Liver (tissue), 3 donors: ENCODE data around the gene CECR2.

Experiments used
- EGR1 ChIP-seq, 2 donors: IDR thresholded peaks; 2 replicates each; pipeline ENCODE4 v1.6.1; 2016 to 2018; ENCODE audit warnings: antibody characterized with exemption in 2 of 2, low read depth in 2 of 2
- GABPA ChIP-seq, 2 donors: IDR thresholded peaks in 1 of 2; conservative IDR thresholded peaks in 1 of 2; 2 replicates each; pipeline ENCODE4 v1.6.1; 2016; ENCODE audit warnings: antibody characterized with exemption in 2 of 2, mild to moderate bottlenecking in 1 of 2, moderate library complexity in 1 of 2
- HNF4A ChIP-seq, 2 donors: conservative IDR thresholded peaks; 2 replicates each; pipeline ENCODE4 v1.6.1; 2016; ENCODE audit warnings: antibody characterized with exemption in 2 of 2, mild to moderate bottlenecking in 2 of 2
- HNF4G ChIP-seq: IDR thresholded peaks from 2 replicates; pipeline ENCODE4 v1.6.1; 2016; ENCODE audit warnings: antibody characterized with exemption
- JUND ChIP-seq, 2 donors: IDR thresholded peaks; 2 replicates each; pipeline ENCODE4 v1.6.1; 2016; ENCODE audit warnings: antibody characterized with exemption in 2 of 2
- NR2F2 ChIP-seq: IDR thresholded peaks from 2 replicates; pipeline ENCODE4 v1.6.1; 2016; ENCODE audit warnings: antibody characterized with exemption
- RAD21 ChIP-seq, 2 donors: IDR thresholded peaks; 2 replicates each; pipeline ENCODE4 v1.6.1; 2016; ENCODE audit warnings: antibody characterized with exemption in 2 of 2, mild to moderate bottlenecking in 2 of 2
- SP1 ChIP-seq: IDR thresholded peaks from 2 replicates; pipeline ENCODE4 v1.6.1; 2018; ENCODE audit warnings: antibody characterized with exemption, mild to moderate bottlenecking
- TAF1 ChIP-seq: conservative IDR thresholded peaks from 2 replicates; pipeline ENCODE4 v1.6.1; 2016; ENCODE audit warnings: antibody characterized with exemption, mild to moderate bottlenecking
- YY1 ChIP-seq: IDR thresholded peaks from 2 replicates; pipeline ENCODE4 v1.6.1; 2016; ENCODE audit warnings: antibody characterized with exemption, mild to moderate bottlenecking
- ZBTB33 ChIP-seq: IDR thresholded peaks from 2 replicates; pipeline ENCODE4 v1.6.1; 2016; ENCODE audit warnings: antibody characterized with exemption
- TF ChIP-seq, protein P1 (sequence below): fragments of 150-350 bp; IDR thresholded peaks from 2 replicates; pipeline ENCODE4 v1.5.1; 2017; ENCODE audit warnings: improper control_type of control experiment, low read depth, low read length; ENCODE audit not compliant: missing input control
- TF ChIP-seq, protein P2 (sequence below): IDR thresholded peaks from 2 replicates; pipeline ENCODE4 v1.6.1; 2016; ENCODE audit warnings: antibody characterized with exemption
- TF ChIP-seq, protein P3 (sequence below): IDR thresholded peaks from 2 replicates; pipeline ENCODE4 v1.6.1; 2016; ENCODE audit warnings: antibody characterized with exemption, mild to moderate bottlenecking
- donor health status: healthy.
- donor health status: healthy.

GRCh38 chr22:17483688-17484372 lies 114.6 kb downstream of the CECR2 start:
- no peak for TF ChIP-seq RAD21 (IDR thresholded peaks at IDR 0.05)
- TF ChIP-seq SP1 = no peak
- no peak for TF ChIP-seq ZBTB33
- TF ChIP-seq, protein P1, sequence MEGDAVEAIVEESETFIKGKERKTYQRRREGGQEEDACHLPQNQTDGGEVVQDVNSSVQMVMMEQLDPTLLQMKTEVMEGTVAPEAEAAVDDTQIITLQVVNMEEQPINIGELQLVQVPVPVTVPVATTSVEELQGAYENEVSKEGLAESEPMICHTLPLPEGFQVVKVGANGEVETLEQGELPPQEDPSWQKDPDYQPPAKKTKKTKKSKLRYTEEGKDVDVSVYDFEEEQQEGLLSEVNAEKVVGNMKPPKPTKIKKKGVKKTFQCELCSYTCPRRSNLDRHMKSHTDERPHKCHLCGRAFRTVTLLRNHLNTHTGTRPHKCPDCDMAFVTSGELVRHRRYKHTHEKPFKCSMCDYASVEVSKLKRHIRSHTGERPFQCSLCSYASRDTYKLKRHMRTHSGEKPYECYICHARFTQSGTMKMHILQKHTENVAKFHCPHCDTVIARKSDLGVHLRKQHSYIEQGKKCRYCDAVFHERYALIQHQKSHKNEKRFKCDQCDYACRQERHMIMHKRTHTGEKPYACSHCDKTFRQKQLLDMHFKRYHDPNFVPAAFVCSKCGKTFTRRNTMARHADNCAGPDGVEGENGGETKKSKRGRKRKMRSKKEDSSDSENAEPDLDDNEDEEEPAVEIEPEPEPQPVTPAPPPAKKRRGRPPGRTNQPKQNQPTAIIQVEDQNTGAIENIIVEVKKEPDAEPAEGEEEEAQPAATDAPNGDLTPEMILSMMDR = no peak
- TF ChIP-seq NR2F2 = no peak
- TF ChIP-seq JUND (IDR thresholded peaks at IDR 0.05) = no peak
- TF ChIP-seq GABPA (IDR thresholded peaks at IDR 0.05 in 1 of 2, conservative IDR thresholded peaks at IDR 0.05 in 1 of 2) = no peak
- no peak for TF ChIP-seq EGR1 (IDR thresholded peaks at IDR 0.05; ENCODE audit: low read depth in 2 of 2)
- TF ChIP-seq, protein P2, sequence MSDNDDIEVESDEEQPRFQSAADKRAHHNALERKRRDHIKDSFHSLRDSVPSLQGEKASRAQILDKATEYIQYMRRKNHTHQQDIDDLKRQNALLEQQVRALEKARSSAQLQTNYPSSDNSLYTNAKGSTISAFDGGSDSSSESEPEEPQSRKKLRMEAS = no peak
- no peak for TF ChIP-seq YY1
- no peak for TF ChIP-seq HNF4G
- no peak for TF ChIP-seq TAF1
- TF ChIP-seq, protein P3, sequence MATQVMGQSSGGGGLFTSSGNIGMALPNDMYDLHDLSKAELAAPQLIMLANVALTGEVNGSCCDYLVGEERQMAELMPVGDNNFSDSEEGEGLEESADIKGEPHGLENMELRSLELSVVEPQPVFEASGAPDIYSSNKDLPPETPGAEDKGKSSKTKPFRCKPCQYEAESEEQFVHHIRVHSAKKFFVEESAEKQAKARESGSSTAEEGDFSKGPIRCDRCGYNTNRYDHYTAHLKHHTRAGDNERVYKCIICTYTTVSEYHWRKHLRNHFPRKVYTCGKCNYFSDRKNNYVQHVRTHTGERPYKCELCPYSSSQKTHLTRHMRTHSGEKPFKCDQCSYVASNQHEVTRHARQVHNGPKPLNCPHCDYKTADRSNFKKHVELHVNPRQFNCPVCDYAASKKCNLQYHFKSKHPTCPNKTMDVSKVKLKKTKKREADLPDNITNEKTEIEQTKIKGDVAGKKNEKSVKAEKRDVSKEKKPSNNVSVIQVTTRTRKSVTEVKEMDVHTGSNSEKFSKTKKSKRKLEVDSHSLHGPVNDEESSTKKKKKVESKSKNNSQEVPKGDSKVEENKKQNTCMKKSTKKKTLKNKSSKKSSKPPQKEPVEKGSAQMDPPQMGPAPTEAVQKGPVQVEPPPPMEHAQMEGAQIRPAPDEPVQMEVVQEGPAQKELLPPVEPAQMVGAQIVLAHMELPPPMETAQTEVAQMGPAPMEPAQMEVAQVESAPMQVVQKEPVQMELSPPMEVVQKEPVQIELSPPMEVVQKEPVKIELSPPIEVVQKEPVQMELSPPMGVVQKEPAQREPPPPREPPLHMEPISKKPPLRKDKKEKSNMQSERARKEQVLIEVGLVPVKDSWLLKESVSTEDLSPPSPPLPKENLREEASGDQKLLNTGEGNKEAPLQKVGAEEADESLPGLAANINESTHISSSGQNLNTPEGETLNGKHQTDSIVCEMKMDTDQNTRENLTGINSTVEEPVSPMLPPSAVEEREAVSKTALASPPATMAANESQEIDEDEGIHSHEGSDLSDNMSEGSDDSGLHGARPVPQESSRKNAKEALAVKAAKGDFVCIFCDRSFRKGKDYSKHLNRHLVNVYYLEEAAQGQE = no peak
- TF ChIP-seq HNF4A (conservative IDR thresholded peaks at IDR 0.05) = no peak
